ENCODE measurements around the gene SLC66A3.

SLC66A3 gene

GRCh38 chr2:11187731-11188130 is 32.5 kb downstream of the SLC66A3 start:
- Histone ChIP-seq H3K36me3 (ENCODE audit: insufficient read depth, low read length) (peaks cover 4% of the 10 kb centered on the region), H3K9me3 (ENCODE audit: control insufficient read depth, insufficient read depth, low read length) (no peaks in the 10 kb centered on the region), H3K4me1 (ENCODE audit: insufficient read depth, low read length) (no peaks in the 10 kb centered on the region), H3K9ac (ENCODE audit: low read depth, low read length) (no peak overlapping the region)

DNA sequence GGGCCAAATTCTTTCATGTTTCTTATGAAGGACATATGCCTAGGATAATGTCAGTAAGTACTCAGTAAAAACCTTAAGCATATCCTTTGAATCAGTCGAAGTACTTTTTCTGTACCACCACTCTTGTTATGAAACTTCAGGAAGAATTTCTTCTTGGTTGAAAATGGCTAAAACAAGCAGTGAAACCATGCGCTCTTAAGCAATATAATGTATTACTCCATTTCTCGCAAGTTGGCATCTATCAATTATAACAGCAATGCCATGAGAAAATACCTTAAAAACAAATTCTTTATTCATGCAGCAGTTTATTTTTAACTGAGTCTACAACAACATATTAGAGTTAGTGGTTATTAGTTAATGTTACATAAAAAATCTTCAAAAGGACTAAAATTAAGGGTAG is 41.0 kb downstream of the SLC66A3 start:
- H3K9me3 ChIP-seq (ENCODE audit: control insufficient read depth, insufficient read depth, low read length) = no peaks in the 10 kb centered on the region
- no peaks in the 10 kb centered on the region for H3K4me1 ChIP-seq (ENCODE audit: insufficient read depth, low read length)
- no peak overlapping the region for H3K9ac ChIP-seq (ENCODE audit: low read depth, low read length)
- peaks cover 7% of the 10 kb centered on the region; the same call in 1 of the 2 replicates for H3K36me3 ChIP-seq (ENCODE audit: insufficient read depth, low read length)

GRCh38 chr2:11200651-11201050 is 45.4 kb downstream of the SLC66A3 start:
- no peaks in the 10 kb centered on the region for H3K4me1 ChIP-seq (ENCODE audit: insufficient read depth, low read length)
- H3K9ac ChIP-seq (ENCODE audit: low read depth, low read length) = no peak overlapping the region
- peaks cover 7% of the 10 kb centered on the region; the same call in 1 of the 2 replicates for H3K36me3 ChIP-seq (ENCODE audit: insufficient read depth, low read length)
- H3K9me3 ChIP-seq (ENCODE audit: control insufficient read depth, insufficient read depth, low read length) = no peaks in the 10 kb centered on the region

- H3K9ac ChIP-seq (ENCODE audit: low read depth, low read length) = no peak overlapping the region
- no peaks in the 10 kb centered on the region for H3K9me3 ChIP-seq (ENCODE audit: control insufficient read depth, insufficient read depth, low read length)
- H3K36me3 ChIP-seq (ENCODE audit: insufficient read depth, low read length) = peaks cover 4% of the 10 kb centered on the region; the same call in 1 of the 2 replicates
- no peaks in the 10 kb centered on the region for H3K4me1 ChIP-seq (ENCODE audit: insufficient read depth, low read length)
Measured at GRCh38 chr2:11201969-11202368, 46.7 kb downstream of the SLC66A3 start.

GRCh38 chr2:11203480-11203879 is 48.2 kb downstream of the SLC66A3 start:
- Histone ChIP-seq H3K9ac (ENCODE audit: low read depth, low read length) (no peak overlapping the region), H3K4me1 (ENCODE audit: insufficient read depth, low read length) (no peaks in the 10 kb centered on the region), H3K9me3 (ENCODE audit: control insufficient read depth, insufficient read depth, low read length) (no peaks in the 10 kb centered on the region), H3K36me3 (ENCODE audit: insufficient read depth, low read length) (peaks cover 4% of the 10 kb centered on the region; the same call in 1 of the 2 replicates)

DNA sequence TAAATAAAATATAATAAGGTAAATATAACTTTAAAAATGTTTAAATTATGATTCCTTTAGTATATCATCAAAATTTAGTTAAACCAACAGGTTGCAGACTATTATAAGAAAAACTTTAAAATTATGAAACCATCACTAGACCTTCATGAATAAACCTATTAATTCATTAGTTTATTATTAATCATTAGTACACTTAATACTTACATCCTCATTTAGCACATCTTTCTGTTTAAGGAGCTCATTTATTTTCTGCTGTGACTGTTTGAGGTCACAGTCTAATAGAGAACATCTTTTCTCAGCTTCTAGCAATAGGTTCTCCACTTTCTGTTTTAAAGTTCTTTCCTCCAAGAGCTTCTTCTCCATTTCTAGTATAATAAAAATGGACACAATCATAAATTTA is 52.8 kb downstream of the SLC66A3 start:
- H3K36me3 ChIP-seq (ENCODE audit: insufficient read depth, low read length) = no peaks in the 10 kb centered on the region; the same call in 1 of the 2 replicates

GRCh38 chr2:11212645-11213044 is 57.4 kb downstream of the SLC66A3 start:
- no peaks in the 10 kb centered on the region for H3K9me3 ChIP-seq (ENCODE audit: control insufficient read depth, insufficient read depth, low read length)
- H3K36me3 ChIP-seq (ENCODE audit: insufficient read depth, low read length) = no peaks in the 10 kb centered on the region; the same call in 1 of the 2 replicates
- H3K9ac ChIP-seq (ENCODE audit: low read depth, low read length) = no peak overlapping the region
- H3K4me1 ChIP-seq (ENCODE audit: insufficient read depth, low read length) = no peaks in the 10 kb centered on the region

More for the DNA sequence above, 52.8 kb downstream of the SLC66A3 start:
- Histone ChIP-seq H3K9ac (ENCODE audit: low read depth, low read length) (no peak overlapping the region), H3K9me3 (ENCODE audit: control insufficient read depth, insufficient read depth, low read length) (no peaks in the 10 kb centered on the region), H3K4me1 (ENCODE audit: insufficient read depth, low read length) (no peaks in the 10 kb centered on the region)

DNA sequence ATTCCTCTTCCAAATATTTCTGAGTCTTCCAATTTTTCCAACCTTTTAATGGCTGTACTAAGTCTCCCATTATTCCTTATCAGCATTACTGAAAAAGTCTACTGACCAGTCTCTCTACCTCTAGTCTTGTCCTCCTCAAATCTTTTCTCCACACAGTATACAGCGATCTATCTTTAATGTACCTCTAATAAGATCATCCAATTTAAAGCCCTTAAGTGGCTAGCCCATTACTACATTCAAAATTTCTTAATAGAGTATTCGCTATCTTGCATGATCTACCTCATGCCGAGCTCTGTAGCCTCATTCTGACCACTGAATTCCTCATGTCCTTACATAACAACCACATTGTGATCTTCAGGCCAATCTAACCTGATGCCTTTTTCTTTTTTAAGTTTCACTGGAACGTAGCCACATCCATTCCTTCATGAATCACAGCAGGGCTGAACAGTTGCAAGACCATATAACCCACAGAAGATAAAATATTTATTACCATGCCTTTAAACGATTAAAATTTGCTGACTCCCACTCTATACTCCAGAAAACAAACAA is 57.9 kb downstream of the SLC66A3 start:
- no peaks in the 10 kb centered on the region for H3K9me3 ChIP-seq (ENCODE audit: control insufficient read depth, insufficient read depth, low read length)
- H3K9ac ChIP-seq (ENCODE audit: low read depth, low read length) = no peak overlapping the region
- no peaks in the 10 kb centered on the region; the same call in 1 of the 2 replicates for H3K36me3 ChIP-seq (ENCODE audit: insufficient read depth, low read length)
- no peaks in the 10 kb centered on the region for H3K4me1 ChIP-seq (ENCODE audit: insufficient read depth, low read length)

DNA sequence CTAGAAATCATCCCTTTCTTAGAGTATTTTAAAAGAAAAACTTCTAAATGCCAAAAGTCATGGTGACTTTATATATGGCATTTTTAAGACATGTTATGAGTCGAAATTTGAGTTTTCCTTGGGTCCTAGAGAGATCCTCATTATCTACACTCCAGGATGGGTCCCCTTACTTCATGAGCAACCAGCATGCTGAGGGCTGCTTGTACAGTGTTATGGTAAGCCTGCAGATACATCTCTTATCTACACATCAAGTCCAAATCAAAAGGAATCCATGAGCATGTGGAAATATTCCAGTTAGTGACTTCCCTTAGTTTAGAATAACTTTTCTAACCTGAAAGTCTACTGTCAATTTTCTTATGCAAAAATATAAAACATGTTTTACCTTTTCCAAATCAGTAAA is 58.7 kb downstream of the SLC66A3 start:
- H3K36me3 ChIP-seq (ENCODE audit: insufficient read depth, low read length) = no peaks in the 10 kb centered on the region; the same call in 1 of the 2 replicates
- H3K9ac ChIP-seq (ENCODE audit: low read depth, low read length) = no peak overlapping the region
- no peaks in the 10 kb centered on the region for H3K4me1 ChIP-seq (ENCODE audit: insufficient read depth, low read length)
- no peaks in the 10 kb centered on the region for H3K9me3 ChIP-seq (ENCODE audit: control insufficient read depth, insufficient read depth, low read length)

- Histone ChIP-seq H3K9me3 (ENCODE audit: control insufficient read depth, insufficient read depth, low read length) (no peaks in the 10 kb centered on the region), H3K36me3 (ENCODE audit: insufficient read depth, low read length) (peaks cover 3% of the 10 kb centered on the region; the same call in 1 of the 2 replicates), H3K4me1 (ENCODE audit: insufficient read depth, low read length) (no peaks in the 10 kb centered on the region), H3K9ac (ENCODE audit: low read depth, low read length) (no peak overlapping the region)
Measured at GRCh38 chr2:11214770-11215169, 59.5 kb downstream of the SLC66A3 start.

- H3K9ac ChIP-seq (ENCODE audit: low read depth, low read length) = no peak overlapping the region
- peaks cover 5% of the 10 kb centered on the region; the same call in 1 of the 2 replicates for H3K36me3 ChIP-seq (ENCODE audit: insufficient read depth, low read length)
- no peaks in the 10 kb centered on the region for H3K4me1 ChIP-seq (ENCODE audit: insufficient read depth, low read length)
- H3K9me3 ChIP-seq (ENCODE audit: control insufficient read depth, insufficient read depth, low read length) = no peaks in the 10 kb centered on the region
Measured at GRCh38 chr2:11215407-11215806, 60.1 kb downstream of the SLC66A3 start.

GRCh38 chr2:11220445-11220844 is 65.2 kb downstream of the SLC66A3 start:
- H3K4me1 ChIP-seq (ENCODE audit: insufficient read depth, low read length) = peaks cover 14% of the 10 kb centered on the region
- no peaks in the 10 kb centered on the region for H3K9me3 ChIP-seq (ENCODE audit: control insufficient read depth, insufficient read depth, low read length)
- no peak overlapping the region for H3K9ac ChIP-seq (ENCODE audit: low read depth, low read length)
- H3K36me3 ChIP-seq (ENCODE audit: insufficient read depth, low read length) = 0 out of 2 replicates have a peak, but pooled peaks cover 7% of the 10 kb centered on the region

GRCh38 chr2:11222845-11223244 is 67.6 kb downstream of the SLC66A3 start:
- Histone ChIP-seq H3K36me3 (ENCODE audit: insufficient read depth, low read length) (0 out of 2 replicates have a peak, but pooled peaks cover 7% of the 10 kb centered on the region), H3K9ac (ENCODE audit: low read depth, low read length) (no peak overlapping the region), H3K4me1 (ENCODE audit: insufficient read depth, low read length) (peaks cover 14% of the 10 kb centered on the region), H3K9me3 (ENCODE audit: control insufficient read depth, insufficient read depth, low read length) (no peaks in the 10 kb centered on the region)

GRCh38 chr2:11224887-11225286 is 69.6 kb downstream of the SLC66A3 start:
- Histone ChIP-seq H3K4me1 (ENCODE audit: insufficient read depth, low read length) (peaks cover 14% of the 10 kb centered on the region), H3K9ac (ENCODE audit: low read depth, low read length) (no peak overlapping the region), H3K9me3 (ENCODE audit: control insufficient read depth, insufficient read depth, low read length) (no peaks in the 10 kb centered on the region), H3K36me3 (ENCODE audit: insufficient read depth, low read length) (0 out of 2 replicates have a peak, but pooled peaks cover 2% of the 10 kb centered on the region)

DNA sequence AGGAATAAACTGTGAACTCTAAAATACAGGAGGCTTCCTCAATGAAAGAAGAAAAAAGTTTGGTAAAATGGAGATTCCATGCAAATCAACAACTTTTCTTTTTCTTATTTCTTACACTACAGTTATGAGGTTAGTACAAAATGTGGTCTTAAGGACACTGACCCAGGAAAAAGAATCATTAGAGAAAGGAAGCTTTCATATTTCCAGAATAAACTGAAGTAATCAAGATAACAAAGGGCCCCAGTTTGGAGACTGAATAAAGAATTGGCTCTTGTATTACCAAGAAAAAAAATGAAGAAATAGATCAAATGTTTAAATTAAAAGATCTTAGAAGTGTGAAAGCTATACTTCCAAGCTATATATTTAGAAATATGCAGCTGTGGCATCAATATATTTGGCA is 72.3 kb downstream of the SLC66A3 start:
- no peak overlapping the region for H3K9ac ChIP-seq (ENCODE audit: low read depth, low read length)
- H3K4me1 ChIP-seq (ENCODE audit: insufficient read depth, low read length) = peaks cover 14% of the 10 kb centered on the region
- H3K36me3 ChIP-seq (ENCODE audit: insufficient read depth, low read length) = no peaks in the 10 kb centered on the region
- H3K9me3 ChIP-seq (ENCODE audit: control insufficient read depth, insufficient read depth, low read length) = no peaks in the 10 kb centered on the region
